Heart left ventricle (tissue), 16 donors: ENCODE results near the gene BRD8. TPM values are rescaled to one million over a fixed set of nuclear protein-coding genes. Genes with fewer than 3 reads are reported as not detected.

Experiments
- ATAC-seq, 4 donors: fragments of 200-7000 bp; cut with Tn5 transposase; one replicate each; pipeline ENCODE4 v1.9.1; 2020 to 2022; ENCODE audit warnings: moderate library complexity in 4 of 4, mild to moderate bottlenecking in 3 of 4, moderate number of reproducible peaks in 1 of 4
- DNase-seq, 5 donors: peaks; one replicate each; pipeline ENCODE4 v3.0.0-alpha.2; 2020
- H3K27ac ChIP-seq, 12 donors: fragments of 200-600 bp; sonication (generic) in 4 of 12; one replicate each; pipeline versions ENCODE4 v1.5.0 to v1.8.0; 2016 to 2022; ENCODE audit warnings: mild to moderate bottlenecking in 2 of 12
- H3K27me3 ChIP-seq, 9 donors: fragments of 200-600 bp; sonication (generic) in 2 of 9; one replicate each; pipeline versions ENCODE4 v1.5.1 to v1.8.0; 2016 to 2022; ENCODE audit warnings: mild to moderate bottlenecking in 3 of 9
- H3K36me3 ChIP-seq, 9 donors: fragments of 200-600 bp; sonication (generic) in 2 of 9; one replicate each; pipeline versions ENCODE4 v1.5.0 to v1.8.0; 2018 to 2022; ENCODE audit warnings: mild to moderate bottlenecking in 2 of 9
- H3K4me1 ChIP-seq, 12 donors: fragments of 200-600 bp; sonication (generic) in 4 of 12; one replicate each; pipeline versions ENCODE4 v1.5.0 to v1.8.0; 2016 to 2022; ENCODE audit warnings: mild to moderate bottlenecking in 3 of 12
- H3K4me3 ChIP-seq, 12 donors: fragments of 200-600 bp; sonication (generic) in 4 of 12; one replicate each; pipeline versions ENCODE4 v1.5.0 to v1.8.0; 2017 to 2022; ENCODE audit warnings: mild to moderate bottlenecking in 9 of 12, moderate library complexity in 4 of 12
- H3K9me3 ChIP-seq, 12 donors: fragments of 200-600 bp; sonication (generic) in 4 of 12; one replicate each; pipeline versions ENCODE4 v1.5.0 to v1.8.0; 2016 to 2022; ENCODE audit warnings: mild to moderate bottlenecking in 1 of 12
- POLR2A ChIP-seq, 2 donors: fragments of 450-650 bp; IDR thresholded peaks; one replicate each; pipeline ENCODE4 v1.6.1; 2017; ENCODE audit warnings: antibody characterized with exemption in 2 of 2, mild to moderate bottlenecking in 2 of 2, moderate library complexity in 2 of 2
- WGBS, 4 donors: extraction: QIAGEN DNeasy Blood & Tissue Kit in 2 of 4; methylation state at CpG; one replicate each; pipeline versions ENCODE4 v1.1.5 to v1.1.7; 2013 to 2018; 5-methylcytosine and 5-hydroxymethylcytosine counted together
- intact Hi-C, 10 donors: fragments of 100-400 bp; cut with DNase I; formaldehyde crosslinking; loops; one replicate each; pipeline versions ENCODE4 v1.11.1 to v1.14.2; 2022
- polyA plus RNA-seq, 2 donors: library from polyadenylated mRNA; stranded (reverse); fragments of 200-250 nt; gene quantifications; one replicate each; pipeline ENCODE4 v1.2.3, GENCODE V29; 2013
- total RNA-seq, 9 donors: library from RNA; depleted of rRNA in 2 of 9; stranded (reverse); fragments of >200 nt in 2 of 9; fragmentation: NEBNext Ultra II Directional in 3 of 9; extraction: Animal tissue kit (Norgen Biotek cat#: 25700) in 3 of 9; gene quantifications; one replicate each; pipeline versions ENCODE4 v1.1.0 to v1.2.4, GENCODE V29; 2016 to 2023
- TF ChIP-seq, protein P1 (sequence below), 12 donors: fragments of 200-600 bp; sonication (generic) in 4 of 12; IDR thresholded peaks; one replicate each; pipeline versions ENCODE4 v1.5.0 to v1.8.0; 2018 to 2022; ENCODE audit warnings: antibody characterized with exemption in 12 of 12, mild to moderate bottlenecking in 5 of 12
- donor health status: ischemic (EF 13 %, LVEDD 7.1; RV severe dilation, severe dysfunction).
- donor health status: healthy with polysubstance abuse.
- donor health status: DM: no; HTN: yes; CAD: no.
- donor health status: DM: no; HTN: no; CAD: no.
- donor health status: ischemic (EF 25% LVEDD 6.9; RV normal size, moderate dysfunction).
- donor health status: ischemic (EF 25% LVEDD 5.7; RV mildly dilated, moderate dysfunction).
- donor health status: healthy.
- donor health status: DM: yes; HTN: yes; CAD: no.
- donor health status: ischemic (EF 35%, LVEDD 5.7; RV mildly dilated, moderate dysfunction).
- donor health status: nonischemic (EF 11% LVEDD 7.7; RV severe dilation, severe dysfunction).
- donor health status: DM: yes; HTN: yes; CAD: no.
- donor health status: PGD.
- donor health status: ischemic (EF 29% LVEDD 5.4; RV normal size, mild dysfunction).
- donor health status: nonischemic (EF 23%, LVEDD 6.1; RV moderate dilation, normal function).

The BRD8 gene
- total and polyA plus RNA-seq, 11 donors = 16.6 to 30.2 (median 22.7) TPM

DNA sequence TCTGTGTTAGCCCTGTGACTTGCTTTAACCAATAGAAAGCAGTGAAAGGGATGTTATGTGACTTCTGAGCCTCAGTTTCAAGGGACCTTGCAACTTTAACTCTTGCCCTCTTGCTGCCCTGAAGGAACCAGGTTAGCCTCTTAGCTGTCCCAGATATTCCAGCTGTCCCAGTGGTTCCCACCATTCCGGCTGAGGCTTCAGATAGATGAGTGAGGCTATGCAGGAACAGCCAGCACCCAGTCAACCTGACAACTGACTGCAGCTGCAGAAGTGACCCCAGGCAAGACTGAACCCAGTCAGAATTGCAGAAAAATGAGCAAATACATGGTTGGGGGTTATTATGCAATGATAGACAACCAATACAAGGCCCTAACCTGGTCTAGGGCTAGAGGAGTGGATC is 45.1 kb upstream of the BRD8 start:
- no peak overlapping the region for H3K4me3 ChIP-seq
- H3K36me3 ChIP-seq = no peaks in the 10 kb centered on the region
- peak in 1 of 4 donors; percentile 15 for ATAC-seq
- H3K27me3 ChIP-seq = no peaks in the 10 kb centered on the region
- H3K4me1 ChIP-seq = peaks cover 0 to 8% (median 0%) of the 10 kb centered on the region in 12 donors
- no peak for DNase-seq
- intact Hi-C loops = loop anchor here in 9 of 10 donors (1.0 to 10.0 kb wide), 8 partner anchors 57 to 281 kb away; no protein-coding TSS in a partner anchor
- peaks cover 0 to 13% (median 4%) of the 10 kb centered on the region in 12 donors for H3K9me3 ChIP-seq
- no peak overlapping the region for H3K27ac ChIP-seq
- WGBS, 4 donors = 83 to 100% (median 96%) methylated on average over 1 of the region's 1 CpG
- no peak for TF ChIP-seq POLR2A (IDR thresholded peaks at IDR 0.05)
- TF ChIP-seq, protein P1, sequence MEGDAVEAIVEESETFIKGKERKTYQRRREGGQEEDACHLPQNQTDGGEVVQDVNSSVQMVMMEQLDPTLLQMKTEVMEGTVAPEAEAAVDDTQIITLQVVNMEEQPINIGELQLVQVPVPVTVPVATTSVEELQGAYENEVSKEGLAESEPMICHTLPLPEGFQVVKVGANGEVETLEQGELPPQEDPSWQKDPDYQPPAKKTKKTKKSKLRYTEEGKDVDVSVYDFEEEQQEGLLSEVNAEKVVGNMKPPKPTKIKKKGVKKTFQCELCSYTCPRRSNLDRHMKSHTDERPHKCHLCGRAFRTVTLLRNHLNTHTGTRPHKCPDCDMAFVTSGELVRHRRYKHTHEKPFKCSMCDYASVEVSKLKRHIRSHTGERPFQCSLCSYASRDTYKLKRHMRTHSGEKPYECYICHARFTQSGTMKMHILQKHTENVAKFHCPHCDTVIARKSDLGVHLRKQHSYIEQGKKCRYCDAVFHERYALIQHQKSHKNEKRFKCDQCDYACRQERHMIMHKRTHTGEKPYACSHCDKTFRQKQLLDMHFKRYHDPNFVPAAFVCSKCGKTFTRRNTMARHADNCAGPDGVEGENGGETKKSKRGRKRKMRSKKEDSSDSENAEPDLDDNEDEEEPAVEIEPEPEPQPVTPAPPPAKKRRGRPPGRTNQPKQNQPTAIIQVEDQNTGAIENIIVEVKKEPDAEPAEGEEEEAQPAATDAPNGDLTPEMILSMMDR (IDR thresholded peaks at IDR 0.05) = no peak

GRCh38 chr5:138216799-138217198 is 38.4 kb upstream of the BRD8 start:
- no peak for ATAC-seq
- Histone ChIP-seq H3K4me3 (no peak overlapping the region), H3K9me3 (no peaks in the 10 kb centered on the region), H3K27ac (no peak overlapping the region), H3K36me3 (no peaks in the 10 kb centered on the region), H3K27me3 (no peaks in the 10 kb centered on the region), H3K4me1 (peaks cover 0 to 18% (median 11%) of the 10 kb centered on the region in 12 donors)
- 83 to 97% (median 88%) methylated on average over 2 of the region's 2 CpGs for WGBS, 4 donors
- TF ChIP-seq POLR2A (IDR thresholded peaks at IDR 0.05) = no peak
- TF ChIP-seq, protein P1 (IDR thresholded peaks at IDR 0.05) = no peak
- no peak for DNase-seq
- intact Hi-C loops = no loop called here

DNA sequence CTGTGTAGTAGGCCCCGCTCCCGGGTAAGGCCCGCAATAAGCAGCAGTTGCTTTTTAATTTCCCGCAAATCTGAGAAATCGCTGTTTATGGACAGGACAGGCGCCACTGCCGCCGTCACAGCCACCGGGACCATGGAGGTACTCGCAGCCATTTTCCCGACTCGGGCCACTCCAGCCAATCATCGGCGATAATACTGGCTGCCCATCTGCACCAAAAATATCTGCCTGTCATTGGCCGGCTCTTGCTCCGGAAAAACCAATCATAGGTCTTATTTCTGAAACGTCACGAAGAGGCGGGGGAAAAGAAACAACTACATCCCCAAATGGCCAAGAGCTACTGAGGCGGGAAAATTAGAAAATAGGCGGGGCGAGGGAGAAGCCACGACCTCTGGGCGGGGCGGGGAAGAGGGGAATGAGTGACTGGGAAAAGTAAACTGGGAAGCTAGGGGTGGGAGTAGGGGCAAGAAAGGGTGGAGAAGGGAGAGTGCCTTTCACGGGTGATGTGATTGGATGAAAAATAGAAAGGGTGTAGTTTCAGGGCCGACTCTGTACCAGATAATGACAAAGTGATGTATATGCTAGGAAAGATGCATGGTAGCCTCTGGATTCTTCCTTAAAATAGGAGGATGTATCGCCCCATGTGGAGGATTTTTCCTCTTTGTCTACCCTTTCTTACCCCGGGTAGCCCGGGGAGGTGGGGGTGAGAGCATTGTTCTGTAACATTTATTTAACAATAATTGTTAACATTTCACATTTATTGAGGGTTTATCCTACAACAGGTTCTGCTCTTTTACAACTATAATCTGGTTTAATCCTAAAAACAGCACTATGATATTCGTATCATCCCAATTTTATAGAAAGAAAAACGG is 35.0 kb upstream of the BRD8 start, which contains the start of gene CDC23:
TSS of gene CDC23 (minus strand) at position 163 of the 869 bp plus-strand sequence. CDS start at position 152, 11 bp downstream.
- Histone ChIP-seq H3K36me3 (peaks cover 0 to 22% (median 5%) of the 10 kb centered on the region in 9 donors), H3K4me3 (peak within 1 kb of the TSS; percentile 67 to 97 (median 85)), H3K4me1 (peaks cover 0 to 29% (median 15%) of the 10 kb centered on the region in 12 donors), H3K9me3 (no peaks in the 10 kb centered on the region), H3K27me3 (no peaks in the 10 kb centered on the region), H3K27ac (peak within 1 kb of the TSS; percentile 20 to 87 (median 76))
- DNase-seq = peak; percentile 89 to 94 (median 94)
- ATAC-seq = peak; percentile 96 to 99 (median 98)
- intact Hi-C loops = loop anchor here in 2 of 10 donors (2.0 to 5.0 kb wide), 2 partner anchors 33 to 119 kb away; partner anchors contain the start of gene CDC25C (in 1 of the 2)
- 1 to 3% (median 1%) methylated on average over 30 to 32 of the region's 32 CpGs for WGBS, 4 donors
- TF ChIP-seq, protein P1 (IDR thresholded peaks at IDR 0.05) = no peak
- TF ChIP-seq POLR2A (IDR thresholded peaks at IDR 0.05) = peak; percentile 20 to 51

DNA sequence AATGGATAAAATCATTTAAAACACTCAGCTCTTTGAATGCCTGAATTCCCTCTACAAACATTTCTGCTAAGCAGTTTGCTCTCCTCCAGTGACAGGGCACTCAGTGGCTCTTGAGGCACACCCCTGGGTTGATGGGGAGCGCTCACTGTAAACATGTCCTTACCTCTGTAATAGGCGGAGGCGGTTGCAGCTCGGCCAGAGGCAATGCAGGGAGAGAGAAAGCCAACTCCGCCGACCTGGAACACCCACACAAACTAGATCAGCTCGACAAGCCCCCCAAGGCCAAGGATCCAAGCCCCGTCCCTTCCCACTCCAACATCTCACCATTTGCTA is 34.4 kb upstream of the BRD8 start:
- TF ChIP-seq POLR2A (IDR thresholded peaks at IDR 0.05) = no peak
- TF ChIP-seq, protein P1 (IDR thresholded peaks at IDR 0.05) = no peak
- peak overlapping the region; percentile 20 to 87 (median 76) for H3K27ac ChIP-seq
- H3K9me3 ChIP-seq = no peaks in the 10 kb centered on the region
- peaks cover 0 to 25% (median 7%) of the 10 kb centered on the region in 9 donors for H3K36me3 ChIP-seq
- ATAC-seq (peak; percentile 12 to 29 (median 22)), DNase-seq (peak in 2 of 5 donors; percentile 28 to 54)
- H3K27me3 ChIP-seq = no peaks in the 10 kb centered on the region
- 0 to 2% (median 0%) methylated on average over 6 to 8 of the region's 8 CpGs for WGBS, 4 donors
- peaks cover 0 to 29% (median 15%) of the 10 kb centered on the region in 12 donors for H3K4me1 ChIP-seq
- intact Hi-C loops = loop anchor here in 2 of 10 donors (2.0 to 5.0 kb wide), 2 partner anchors 32 to 120 kb away; partner anchors contain the start of gene CDC25C (in 1 of the 2)
- H3K4me3 ChIP-seq = peak overlapping the region; percentile 67 to 97 (median 85)
